H9 (cell line): ENCODE results near the gene ANKDD1B. TPM values are rescaled to one million over a fixed set of nuclear protein-coding genes. Genes with fewer than 3 reads are reported as not detected.
A peak's percentile ranks its signal among the peaks of the same experiment; 100 is the strongest.

Experiments
- DNase-seq: peaks from one replicate; pipeline ENCODE4 v3.0.0-alpha.2; 2017
- H2AFZ ChIP-seq: one replicate; pipeline ENCODE4 v1.6.1; 2013; ENCODE audit warnings: mild to moderate bottlenecking, low read length, control low read depth, moderate library complexity
- H2AK5ac ChIP-seq: 2 replicates; pipeline ENCODE4 v1.6.1; 2013; ENCODE audit warnings: low read length, control low read depth, mixed read lengths; ENCODE audit not compliant: insufficient read length
- H2BK120ac ChIP-seq: one replicate; pipeline ENCODE4 v1.6.1; 2013; ENCODE audit warnings: low read depth, mild to moderate bottlenecking, low read length, control low read depth, inconsistent platforms; ENCODE audit not compliant: poor library complexity, severe bottlenecking
- H2BK12ac ChIP-seq: 2 replicates; pipeline ENCODE4 v1.6.1; 2013; ENCODE audit warnings: low read length, control low read depth, mixed read lengths, low read depth; ENCODE audit not compliant: insufficient read length
- H2BK15ac ChIP-seq: 2 replicates; pipeline ENCODE4 v1.6.1; 2013; ENCODE audit warnings: low read depth, low read length, control low read depth
- H2BK20ac ChIP-seq: one replicate; pipeline ENCODE4 v1.6.1; 2013; ENCODE audit warnings: low read depth, mild to moderate bottlenecking, low read length, control low read depth, inconsistent platforms; ENCODE audit not compliant: poor library complexity, severe bottlenecking
- H2BK5ac ChIP-seq: 2 replicates; pipeline ENCODE4 v1.6.1; 2013; ENCODE audit warnings: low read length, control low read depth, mixed read lengths; ENCODE audit not compliant: insufficient read length
- H3K14ac ChIP-seq: 2 replicates; pipeline ENCODE4 v1.6.1; 2013; ENCODE audit warnings: low read length, control low read depth; ENCODE audit not compliant: insufficient read depth
- H3K18ac ChIP-seq: 2 replicates; pipeline ENCODE4 v1.6.1; 2013; ENCODE audit warnings: low read depth, mild to moderate bottlenecking, mixed read lengths, low read length, control low read depth; ENCODE audit not compliant: insufficient read length
- H3K23ac ChIP-seq: 2 replicates; pipeline ENCODE4 v1.6.1; 2013; ENCODE audit warnings: low read length, control low read depth, mixed read lengths, low read depth; ENCODE audit not compliant: insufficient read length
- H3K23me2 ChIP-seq: 2 replicates; pipeline ENCODE4 v1.6.1; 2013; ENCODE audit warnings: low read depth, mild to moderate bottlenecking, mixed read lengths, low read length, control low read depth; ENCODE audit not compliant: insufficient read length, poor library complexity, severe bottlenecking
- H3K27ac ChIP-seq: 2 replicates; pipeline ENCODE4 v1.5.1; 2013; ENCODE audit warnings: low read length, control low read depth, mixed read lengths, low read depth; ENCODE audit not compliant: insufficient read length
- H3K27me3 ChIP-seq: 2 replicates; pipeline ENCODE4 v1.6.1; 2013; ENCODE audit warnings: low read length, control low read depth, inconsistent platforms; ENCODE audit not compliant: insufficient read depth
- H3K4ac ChIP-seq: 2 replicates; pipeline ENCODE4 v1.6.1; 2013; ENCODE audit warnings: low read depth, mild to moderate bottlenecking, control low read depth, inconsistent platforms, low read length, moderate library complexity
- H3K4me1 ChIP-seq: 2 replicates; pipeline ENCODE4 v1.6.1; 2013; ENCODE audit warnings: low read length, control low read depth, inconsistent platforms; ENCODE audit not compliant: insufficient read depth
- H3K4me2 ChIP-seq: 2 replicates; pipeline ENCODE4 v1.6.1; 2013; ENCODE audit warnings: low read length, control low read depth, mixed read lengths; ENCODE audit not compliant: insufficient read length, insufficient read depth
- H3K56ac ChIP-seq: 2 replicates; pipeline ENCODE4 v1.6.1; 2013; ENCODE audit warnings: low read depth, mild to moderate bottlenecking, mixed read lengths, low read length, control low read depth; ENCODE audit not compliant: insufficient read length
- H3K79me1 ChIP-seq: 2 replicates; pipeline ENCODE4 v1.6.1; 2013; ENCODE audit warnings: low read depth, mild to moderate bottlenecking, moderate library complexity, low read length, control low read depth, inconsistent platforms; ENCODE audit not compliant: insufficient read depth, poor library complexity, severe bottlenecking
- H3K79me2 ChIP-seq: 2 replicates; pipeline ENCODE4 v1.6.1; 2013; ENCODE audit warnings: low read length, control low read depth, inconsistent platforms; ENCODE audit not compliant: insufficient read depth
- H3K9ac ChIP-seq: 2 replicates; pipeline ENCODE4 v1.6.1; 2013; ENCODE audit warnings: low read length, control low read depth, mixed read lengths; ENCODE audit not compliant: insufficient read length; ENCODE audit errors: extremely low read depth
- H3K9me3 ChIP-seq: one replicate; pipeline ENCODE4 v1.6.1; 2013; ENCODE audit warnings: low read depth, low read length, inconsistent platforms; ENCODE audit not compliant: control insufficient read depth
- H3T11ph ChIP-seq: one replicate; pipeline ENCODE4 v1.6.1; 2013; ENCODE audit warnings: mild to moderate bottlenecking, low read length, control low read depth, inconsistent platforms
- H4K20me1 ChIP-seq: one replicate; pipeline ENCODE4 v1.6.1; 2013; ENCODE audit not compliant: control insufficient read depth, insufficient read length, insufficient read depth
- H4K5ac ChIP-seq: 2 replicates; pipeline ENCODE4 v1.6.1; 2013; ENCODE audit warnings: low read depth, mild to moderate bottlenecking, mixed read lengths, low read length, control low read depth; ENCODE audit not compliant: insufficient read length
- H4K8ac ChIP-seq: replicated peaks from 2 replicates; pipeline ENCODE4 v1.6.1; 2013; ENCODE audit warnings: low read length, control low read depth, mixed read lengths, low read depth; ENCODE audit not compliant: insufficient read length
- H4K91ac ChIP-seq: 2 replicates; pipeline ENCODE4 v1.6.1; 2013; ENCODE audit warnings: low read depth, mild to moderate bottlenecking, moderate library complexity, mixed read lengths, low read length, control low read depth; ENCODE audit not compliant: insufficient read length
- H3K27ac Mint-ChIP-seq, 3 experiments: 2 replicates in 2 of 3; 3 replicates in 1 of 3; pipeline ENCODE4 v1.8.0; 2020 to 2021; ENCODE audit warnings: mixed read lengths in 3 of 3, mild to moderate bottlenecking in 1 of 3, moderate library complexity in 1 of 3
- H3K27me3 Mint-ChIP-seq: 2 replicates; pipeline ENCODE4 v1.8.0; 2021; ENCODE audit warnings: low read depth, mild to moderate bottlenecking, moderate library complexity, mixed read lengths
- H3K36me3 Mint-ChIP-seq, 3 experiments: 2 replicates in 2 of 3; 3 replicates in 1 of 3; pipeline ENCODE4 v1.8.0; 2020 to 2021; ENCODE audit warnings: low read depth in 3 of 3, mixed read lengths in 3 of 3; ENCODE audit not compliant: insufficient read depth in 1 of 3
- H3K4me1 Mint-ChIP-seq, 2 experiments: 2 replicates each; pipeline ENCODE4 v1.8.0; 2020; ENCODE audit warnings: mixed read lengths in 2 of 2
- H3K4me3 Mint-ChIP-seq, 2 experiments: 2 replicates in 1 of 2; 3 replicates in 1 of 2; pipeline ENCODE4 v1.8.0; 2020 to 2021; ENCODE audit warnings: mild to moderate bottlenecking in 2 of 2, mixed read lengths in 2 of 2, moderate library complexity in 1 of 2
- H3K9me3 Mint-ChIP-seq, 2 experiments: 2 replicates in 1 of 2; 3 replicates in 1 of 2; pipeline ENCODE4 v1.8.0; 2020; ENCODE audit warnings: mild to moderate bottlenecking in 2 of 2, mixed read lengths in 2 of 2, moderate library complexity in 1 of 2
- CTCF ChIP-seq: fragments of 200-600 bp; sonication (generic); conservative IDR thresholded peaks from 3 replicates; pipeline ENCODE4 v1.8.0; 2021; ENCODE audit warnings: antibody characterized with exemption, mild to moderate bottlenecking
- WGBS: extraction: QIAGEN DNeasy Blood & Tissue Kit; methylation state at CpG from one replicate; pipeline ENCODE4 v1.1.7; 2013; ENCODE audit warnings: missing lambda C conversion rate, low lambda C conversion rate, mixed read lengths; ENCODE audit not compliant: insufficient read length; ENCODE audit errors: extremely low coverage; 5-methylcytosine and 5-hydroxymethylcytosine counted together
- total RNA-seq: library from RNA; stranded (reverse); gene quantifications from 2 replicates; pipeline ENCODE4 v1.2.1, GENCODE V29; 2021

ANKDD1B gene
- total RNA-seq, 1 experiment from 2014 or later = 0.33 TPM

- Histone ChIP-seq H4K91ac (no peak overlapping the region), H2BK5ac (no peak overlapping the region), H2BK120ac (no peak overlapping the region), H3K9ac (no peak overlapping the region), H3T11ph (no peak overlapping the region), H3K56ac (no peak overlapping the region), H3K4me1 (no peaks in the 10 kb centered on the region), H3K79me1 (no peaks in the 10 kb centered on the region), H4K5ac (no peak overlapping the region), H4K8ac (no peak overlapping the region), H2AK5ac (no peak overlapping the region), H2BK20ac (no peak overlapping the region), H2AFZ (no peak overlapping the region), H3K23ac (no peak overlapping the region), H3K9me3 (no peaks in the 10 kb centered on the region), H3K23me2 (no peaks in the 10 kb centered on the region), H2BK15ac (no peak overlapping the region), H3K4me2 (no peak overlapping the region), H3K18ac (no peak overlapping the region), H3K27ac (no peak overlapping the region), H3K4ac (no peak overlapping the region), H2BK12ac (no peak overlapping the region), H3K14ac (no peak overlapping the region), H3K79me2 (no peaks in the 10 kb centered on the region), H3K27me3 (no peaks in the 10 kb centered on the region), H4K20me1 (no peaks in the 10 kb centered on the region)
- TF ChIP-seq CTCF = peak; percentile 43; the same call in 1 of the 3 replicates
- DNase-seq = no peak
- no peaks in the 10 kb centered on the region for H3K27me3 Mint-ChIP-seq
- no CpG with 5 or more reads among the region's 2 CpGs for WGBS
- H3K4me3 Mint-ChIP-seq = no peak overlapping the region
- peaks cover 26% of the 10 kb centered on the region in 2 experiments for H3K4me1 Mint-ChIP-seq
- no peaks in the 10 kb centered on the region for H3K9me3 Mint-ChIP-seq
- H3K27ac Mint-ChIP-seq = no peak overlapping the region
- H3K36me3 Mint-ChIP-seq = no peaks in the 10 kb centered on the region
Observed at GRCh38 chr5:75667586-75667985, 56.3 kb downstream of the ANKDD1B start.
